ENCODE data around the gene KCNQ5.

- TF ChIP-seq CTCF (IDR thresholded peaks at IDR 0.05; ENCODE audit: control extremely low read depth in 1 of 3, insufficient read depth in 1 of 3, low read depth in 1 of 3, low read length in 3 of 3): no peak
- TF ChIP-seq TCF12 (IDR thresholded peaks at IDR 0.05; ENCODE audit: low read depth, low read length): no peak
- no peak for TF ChIP-seq KDM4A (IDR thresholded peaks at IDR 0.05; ENCODE audit: low read depth, low read length, severe bottlenecking)
- TF ChIP-seq POLR2AphosphoS5 (IDR thresholded peaks at IDR 0.05; ENCODE audit: low read depth, low read length): no peak
- no peak for TF ChIP-seq PHF8 (conservative IDR thresholded peaks at IDR 0.05; ENCODE audit: low read depth, low read length)
- no peak for TF ChIP-seq RBBP5 (IDR thresholded peaks at IDR 0.05; ENCODE audit: borderline replicate concordance, low read depth, low read length)
- no peak for TF ChIP-seq POLR2A (IDR thresholded peaks at IDR 0.05; ENCODE audit: control extremely low read depth in 1 of 2, low read depth in 2 of 2, low read length in 2 of 2)
- no peak for TF ChIP-seq BACH1 (IDR thresholded peaks at IDR 0.05; ENCODE audit: low read length)
- TF ChIP-seq, protein P1, sequence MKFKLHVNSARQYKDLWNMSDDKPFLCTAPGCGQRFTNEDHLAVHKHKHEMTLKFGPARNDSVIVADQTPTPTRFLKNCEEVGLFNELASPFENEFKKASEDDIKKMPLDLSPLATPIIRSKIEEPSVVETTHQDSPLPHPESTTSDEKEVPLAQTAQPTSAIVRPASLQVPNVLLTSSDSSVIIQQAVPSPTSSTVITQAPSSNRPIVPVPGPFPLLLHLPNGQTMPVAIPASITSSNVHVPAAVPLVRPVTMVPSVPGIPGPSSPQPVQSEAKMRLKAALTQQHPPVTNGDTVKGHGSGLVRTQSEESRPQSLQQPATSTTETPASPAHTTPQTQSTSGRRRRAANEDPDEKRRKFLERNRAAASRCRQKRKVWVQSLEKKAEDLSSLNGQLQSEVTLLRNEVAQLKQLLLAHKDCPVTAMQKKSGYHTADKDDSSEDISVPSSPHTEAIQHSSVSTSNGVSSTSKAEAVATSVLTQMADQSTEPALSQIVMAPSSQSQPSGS (IDR thresholded peaks at IDR 0.05; ENCODE audit: low read length): no peak
- no peak for TF ChIP-seq CEBPB (IDR thresholded peaks at IDR 0.05; ENCODE audit: low read depth, low read length)
- TF ChIP-seq, protein P2, sequence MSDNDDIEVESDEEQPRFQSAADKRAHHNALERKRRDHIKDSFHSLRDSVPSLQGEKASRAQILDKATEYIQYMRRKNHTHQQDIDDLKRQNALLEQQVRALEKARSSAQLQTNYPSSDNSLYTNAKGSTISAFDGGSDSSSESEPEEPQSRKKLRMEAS (IDR thresholded peaks at IDR 0.05): no peak
- TF ChIP-seq CREB1 (IDR thresholded peaks at IDR 0.05): no peak
These were observed 441.0 kb downstream of the KCNQ5 start for GRCh38 chr6:73062837-73063236.

Measured in H1 (cell line).